ENCODE measurements around the gene PKM. TPM values are rescaled to one million over a fixed set of nuclear protein-coding genes. Genes with fewer than 3 reads are reported as not detected.
A peak's percentile ranks its signal among the peaks of the same experiment; 100 is the strongest.

The PKM gene
- total RNA-seq, 1 donor from 2014 or later = 1,163 TPM

GRCh38 chr15:72180761-72181324 lies 50.1 kb downstream of the PKM start:
- Mint-ChIP-seq H3K27ac (no peak overlapping the region), H3K4me1 (peaks cover 43% of the 10 kb centered on the region), H3K4me3 (no peak overlapping the region)

GRCh38 chr15:72179950-72180581 lies 50.9 kb downstream of the PKM start:
- no peaks in the 10 kb centered on the region for H3K36me3 Mint-ChIP-seq
- H3K9me3 ChIP-seq (ENCODE audit: low read depth) = no peaks in the 10 kb centered on the region
- peaks cover 32% of the 10 kb centered on the region for H3K27me3 ChIP-seq
- H3K79me2 ChIP-seq (ENCODE audit: low read depth) = no peaks in the 10 kb centered on the region
- peak overlapping the region; percentile 79 for H2AFZ ChIP-seq (replicated peaks)
- H3K9ac ChIP-seq = no peak overlapping the region
- peaks cover 14% of the 10 kb centered on the region for H3K27me3 Mint-ChIP-seq (ENCODE audit: insufficient read depth, low read depth)
- peak overlapping the region; percentile 0 for H3K4me2 ChIP-seq
- H3K4me1 ChIP-seq = peaks cover 18% of the 10 kb centered on the region
- H3F3A ChIP-seq (ENCODE audit: low read depth) = peaks cover 7% of the 10 kb centered on the region
- H3K27ac ChIP-seq = no peak overlapping the region
- H3K4me3 ChIP-seq = no peak overlapping the region
- no peaks in the 10 kb centered on the region for H4K20me1 ChIP-seq (ENCODE audit: low read depth)
- H3K27ac Mint-ChIP-seq = peak overlapping the region; percentile 63
- no peak for TF ChIP-seq EZH2phosphoT487 (IDR thresholded peaks at IDR 0.05)
- TF ChIP-seq, protein P1, sequence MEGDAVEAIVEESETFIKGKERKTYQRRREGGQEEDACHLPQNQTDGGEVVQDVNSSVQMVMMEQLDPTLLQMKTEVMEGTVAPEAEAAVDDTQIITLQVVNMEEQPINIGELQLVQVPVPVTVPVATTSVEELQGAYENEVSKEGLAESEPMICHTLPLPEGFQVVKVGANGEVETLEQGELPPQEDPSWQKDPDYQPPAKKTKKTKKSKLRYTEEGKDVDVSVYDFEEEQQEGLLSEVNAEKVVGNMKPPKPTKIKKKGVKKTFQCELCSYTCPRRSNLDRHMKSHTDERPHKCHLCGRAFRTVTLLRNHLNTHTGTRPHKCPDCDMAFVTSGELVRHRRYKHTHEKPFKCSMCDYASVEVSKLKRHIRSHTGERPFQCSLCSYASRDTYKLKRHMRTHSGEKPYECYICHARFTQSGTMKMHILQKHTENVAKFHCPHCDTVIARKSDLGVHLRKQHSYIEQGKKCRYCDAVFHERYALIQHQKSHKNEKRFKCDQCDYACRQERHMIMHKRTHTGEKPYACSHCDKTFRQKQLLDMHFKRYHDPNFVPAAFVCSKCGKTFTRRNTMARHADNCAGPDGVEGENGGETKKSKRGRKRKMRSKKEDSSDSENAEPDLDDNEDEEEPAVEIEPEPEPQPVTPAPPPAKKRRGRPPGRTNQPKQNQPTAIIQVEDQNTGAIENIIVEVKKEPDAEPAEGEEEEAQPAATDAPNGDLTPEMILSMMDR (IDR thresholded peaks at IDR 0.05) = peak; percentile 14
- no peak for TF ChIP-seq EZH2 (IDR thresholded peaks at IDR 0.05)
- H3K9me3 Mint-ChIP-seq = no peaks in the 10 kb centered on the region
- peak; percentile 57 for DNase-seq (ENCODE audit: low spot score)
- no peak overlapping the region for H3K4me3 Mint-ChIP-seq
- no peaks in the 10 kb centered on the region for H3K36me3 ChIP-seq
- peaks cover 43% of the 10 kb centered on the region for H3K4me1 Mint-ChIP-seq

More at GRCh38 chr15:72180761-72181324, 50.1 kb downstream of the PKM start:
- Histone ChIP-seq H3K36me3 (no peaks in the 10 kb centered on the region), H3K9me3 (ENCODE audit: low read depth) (no peaks in the 10 kb centered on the region), H4K20me1 (ENCODE audit: low read depth) (no peaks in the 10 kb centered on the region), H3K4me1 (peaks cover 18% of the 10 kb centered on the region), H3K27ac (no peak overlapping the region), H2AFZ (replicated peaks) (no peak overlapping the region), H3F3A (ENCODE audit: low read depth) (peaks cover 7% of the 10 kb centered on the region), H3K27me3 (peaks cover 39% of the 10 kb centered on the region), H3K4me3 (no peak overlapping the region), H3K9ac (no peak overlapping the region), H3K4me2 (no peak overlapping the region), H3K79me2 (ENCODE audit: low read depth) (no peaks in the 10 kb centered on the region)
- no peak for TF ChIP-seq EZH2phosphoT487 (IDR thresholded peaks at IDR 0.05)
- TF ChIP-seq, protein P1 (IDR thresholded peaks at IDR 0.05) = no peak
- no peak for TF ChIP-seq EZH2 (IDR thresholded peaks at IDR 0.05)
- Mint-ChIP-seq H3K9me3 (no peaks in the 10 kb centered on the region), H3K36me3 (no peaks in the 10 kb centered on the region), H3K27me3 (ENCODE audit: insufficient read depth, low read depth) (peaks cover 12% of the 10 kb centered on the region)
- DNase-seq (ENCODE audit: low spot score) = no peak

- H3K9me3 Mint-ChIP-seq = no peaks in the 10 kb centered on the region
- Histone ChIP-seq H3K79me2 (ENCODE audit: low read depth) (no peaks in the 10 kb centered on the region), H3K27ac (no peak overlapping the region), H3K27me3 (peaks cover 22% of the 10 kb centered on the region), H4K20me1 (ENCODE audit: low read depth) (no peaks in the 10 kb centered on the region), H3K36me3 (no peaks in the 10 kb centered on the region), H3K9me3 (ENCODE audit: low read depth) (no peaks in the 10 kb centered on the region), H3F3A (ENCODE audit: low read depth) (peaks cover 6% of the 10 kb centered on the region), H3K4me2 (no peak overlapping the region), H3K9ac (no peak overlapping the region), H2AFZ (replicated peaks) (peak overlapping the region; percentile 79), H3K4me1 (peaks cover 15% of the 10 kb centered on the region), H3K4me3 (no peak overlapping the region)
- peaks cover 42% of the 10 kb centered on the region for H3K4me1 Mint-ChIP-seq
- peaks cover 10% of the 10 kb centered on the region for H3K27me3 Mint-ChIP-seq (ENCODE audit: insufficient read depth, low read depth)
- TF ChIP-seq EZH2 (IDR thresholded peaks at IDR 0.05) (no peak), EZH2phosphoT487 (IDR thresholded peaks at IDR 0.05) (no peak)
- TF ChIP-seq, protein P1 (IDR thresholded peaks at IDR 0.05) = no peak
- peak overlapping the region; percentile 15 for H3K4me3 Mint-ChIP-seq
- no peaks in the 10 kb centered on the region for H3K36me3 Mint-ChIP-seq
- no peak for DNase-seq (ENCODE audit: low spot score)
- H3K27ac Mint-ChIP-seq = no peak overlapping the region
Measured at GRCh38 chr15:72178976-72179585, 51.9 kb downstream of the PKM start.
